ENCODE results near the gene ATOH8.

DNA sequence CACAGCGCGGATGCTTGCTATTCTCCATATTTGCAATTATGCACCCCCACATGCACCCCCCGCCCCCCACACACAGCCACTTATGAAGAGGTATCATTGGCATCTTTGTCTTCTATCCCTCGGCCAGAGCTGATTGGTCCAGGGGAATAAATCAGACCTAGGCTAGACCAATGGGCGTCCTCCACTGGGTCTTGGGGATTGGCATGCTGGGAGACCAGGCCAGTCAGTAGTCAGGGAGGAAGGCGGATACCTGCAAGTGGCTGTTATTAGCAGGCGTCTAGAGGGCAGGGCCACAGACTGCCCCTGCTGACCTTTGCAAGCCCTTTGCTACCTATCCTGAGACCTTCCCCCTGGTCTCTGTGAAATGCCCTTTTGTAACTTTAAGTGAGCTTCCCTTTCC, 30.0 kb downstream of the ATOH8 start:
- TF ChIP-seq, protein P1, sequence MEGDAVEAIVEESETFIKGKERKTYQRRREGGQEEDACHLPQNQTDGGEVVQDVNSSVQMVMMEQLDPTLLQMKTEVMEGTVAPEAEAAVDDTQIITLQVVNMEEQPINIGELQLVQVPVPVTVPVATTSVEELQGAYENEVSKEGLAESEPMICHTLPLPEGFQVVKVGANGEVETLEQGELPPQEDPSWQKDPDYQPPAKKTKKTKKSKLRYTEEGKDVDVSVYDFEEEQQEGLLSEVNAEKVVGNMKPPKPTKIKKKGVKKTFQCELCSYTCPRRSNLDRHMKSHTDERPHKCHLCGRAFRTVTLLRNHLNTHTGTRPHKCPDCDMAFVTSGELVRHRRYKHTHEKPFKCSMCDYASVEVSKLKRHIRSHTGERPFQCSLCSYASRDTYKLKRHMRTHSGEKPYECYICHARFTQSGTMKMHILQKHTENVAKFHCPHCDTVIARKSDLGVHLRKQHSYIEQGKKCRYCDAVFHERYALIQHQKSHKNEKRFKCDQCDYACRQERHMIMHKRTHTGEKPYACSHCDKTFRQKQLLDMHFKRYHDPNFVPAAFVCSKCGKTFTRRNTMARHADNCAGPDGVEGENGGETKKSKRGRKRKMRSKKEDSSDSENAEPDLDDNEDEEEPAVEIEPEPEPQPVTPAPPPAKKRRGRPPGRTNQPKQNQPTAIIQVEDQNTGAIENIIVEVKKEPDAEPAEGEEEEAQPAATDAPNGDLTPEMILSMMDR (IDR thresholded peaks at IDR 0.05; ENCODE audit: insufficient read depth, low read depth, low read length), result no peak
- no peak for TF ChIP-seq EZH2 (IDR thresholded peaks at IDR 0.05; ENCODE audit: insufficient read depth, low read length)
